HG03342 (cell line): ENCODE results near the gene B3GLCT.
"Not testable (repeated sequence)": the region's sequence is repeated elsewhere in the genome, so short reads cannot be mapped to it uniquely, and the experiment has no call there.

ENCODE experiments used
- ATAC-seq: cut with Tn5 transposase; IDR thresholded peaks from one replicate; pipeline ENCODE4 v1.9.1; 2021; ENCODE audit warnings: mild to moderate bottlenecking, moderate library complexity; ENCODE audit not compliant: unreplicated experiment

Gene B3GLCT

DNA sequence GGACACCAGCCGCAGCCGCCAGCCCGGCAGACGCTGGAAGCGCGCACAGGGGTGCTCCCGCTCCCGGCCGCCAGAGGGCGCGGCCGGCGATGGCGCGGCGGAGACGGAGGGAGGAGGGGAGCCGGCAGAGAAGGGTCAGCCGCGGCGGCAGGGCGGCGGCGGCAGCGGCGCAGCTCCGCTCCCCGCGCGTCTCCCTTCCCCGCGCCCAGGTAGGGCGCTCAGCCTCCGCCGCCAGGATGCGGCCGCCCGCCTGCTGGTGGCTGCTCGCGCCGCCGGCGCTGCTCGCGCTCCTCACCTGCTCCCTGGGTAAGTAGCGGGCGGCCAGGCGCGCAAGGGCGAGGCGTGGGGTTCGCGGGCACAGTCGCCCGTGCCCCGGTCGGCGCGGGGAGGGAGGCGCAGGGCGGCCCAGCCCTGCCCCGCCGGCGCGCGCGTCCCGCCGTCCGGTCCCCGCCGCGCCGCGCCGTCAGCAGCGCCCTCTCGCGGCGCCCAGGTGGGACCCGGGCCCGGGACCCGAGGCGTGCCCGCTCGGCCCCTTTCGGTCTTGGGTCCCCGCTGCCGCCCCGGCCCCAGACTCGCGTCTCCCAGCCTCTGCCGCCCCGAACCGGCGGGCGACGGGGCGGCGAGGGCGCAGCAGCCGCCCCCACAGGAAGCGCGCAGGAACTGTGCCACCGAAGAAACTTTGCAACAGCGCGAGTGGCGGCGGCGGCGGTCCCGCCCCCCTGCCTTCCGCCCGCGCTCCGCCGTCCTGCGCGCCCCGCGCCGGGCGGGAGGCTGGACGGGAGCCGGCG is at the start of gene B3GLCT:
TSS of gene B3GLCT (plus strand) at position 127 of the 788 bp plus-strand sequence. CDS start at position 237, 110 bp downstream.
- ATAC-seq: peak; percentile 85

DNA sequence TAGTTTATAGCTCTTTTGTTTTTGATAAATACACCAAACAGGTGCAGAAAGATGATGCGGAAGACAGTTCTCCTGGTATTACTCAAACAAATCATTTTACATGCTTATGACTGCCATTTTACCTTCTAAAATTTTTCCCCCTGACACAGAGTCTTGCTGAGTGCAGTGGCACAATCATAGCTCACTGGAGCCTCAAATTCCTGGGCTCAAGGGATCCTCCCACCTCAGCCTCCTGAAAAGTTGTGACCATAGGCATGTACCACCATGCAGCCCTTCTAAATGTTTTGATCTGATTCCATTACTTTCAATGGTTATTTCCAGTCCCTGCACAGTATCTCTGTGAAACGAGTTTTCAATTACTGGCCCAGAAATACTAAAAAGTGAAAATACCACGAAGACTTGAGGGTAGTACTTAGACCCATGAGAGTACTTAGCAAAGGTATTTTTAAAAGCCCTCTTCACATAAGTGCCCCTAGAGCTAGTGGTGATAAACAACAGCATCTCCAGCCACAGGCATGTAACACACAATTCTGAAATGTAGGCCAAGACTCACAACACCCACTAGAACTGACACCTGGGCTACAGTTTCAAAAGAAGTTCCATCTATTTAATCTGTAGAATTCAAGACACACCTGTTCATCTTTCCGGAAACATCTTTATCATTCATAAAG is 49.3 kb upstream of the B3GLCT start:
- no peak for ATAC-seq

DNA sequence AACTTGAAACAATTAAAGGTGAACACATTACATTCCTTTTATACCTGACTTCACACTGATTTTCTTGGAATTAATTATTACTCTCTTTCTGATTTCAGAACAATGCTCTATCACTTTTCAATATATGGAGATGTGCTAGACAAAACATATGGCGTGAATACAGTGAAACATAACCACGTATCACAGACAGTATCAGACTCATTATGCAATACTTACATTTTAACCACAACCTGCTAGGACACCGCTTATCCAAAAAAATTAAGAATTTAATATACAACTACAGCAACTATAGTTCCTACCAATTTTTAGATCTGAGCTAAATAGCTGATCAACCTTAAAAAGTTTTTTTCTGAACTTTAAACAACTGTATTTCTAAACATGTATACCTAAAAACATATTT is 47.9 kb upstream of the B3GLCT start:
- ATAC-seq: no peak

DNA sequence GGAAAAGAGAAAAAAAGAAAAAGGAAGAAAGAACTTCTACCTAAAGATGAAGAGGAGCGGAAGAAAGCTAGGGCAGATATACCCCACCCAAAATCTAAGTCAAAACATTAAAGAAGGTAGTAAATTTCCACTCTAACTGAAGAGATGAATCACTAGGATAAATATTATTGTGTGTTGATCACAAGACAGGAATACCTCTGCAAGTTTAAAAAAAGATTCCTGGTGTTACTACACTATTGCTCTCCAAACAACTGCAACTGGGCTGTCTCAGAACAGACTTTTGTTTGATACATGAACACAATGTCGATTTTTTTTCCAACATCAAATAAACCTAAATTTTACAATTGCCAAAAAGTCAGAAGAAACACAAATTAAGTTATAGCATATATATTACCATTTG is 44.8 kb upstream of the B3GLCT start:
- ATAC-seq: no peak

DNA sequence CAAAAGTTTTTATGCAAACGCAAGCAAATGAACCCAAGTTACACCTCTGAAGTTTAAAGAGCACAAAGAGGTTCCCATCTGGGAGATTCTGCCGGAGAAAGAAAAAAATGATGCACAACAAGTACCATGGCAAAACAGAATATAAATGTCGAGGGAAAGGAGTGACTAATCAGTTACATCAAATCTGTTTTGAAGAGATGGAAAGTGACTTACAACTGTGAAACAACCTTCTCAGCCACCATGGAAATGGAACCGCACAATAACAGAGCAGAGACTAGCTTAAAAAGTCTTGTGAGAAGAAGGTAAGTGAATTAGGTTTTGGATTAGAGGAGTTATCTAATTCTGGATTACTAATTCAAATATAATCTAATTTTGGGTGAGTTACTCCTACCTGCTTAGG is 40.5 kb upstream of the B3GLCT start:
- ATAC-seq: no peak

DNA sequence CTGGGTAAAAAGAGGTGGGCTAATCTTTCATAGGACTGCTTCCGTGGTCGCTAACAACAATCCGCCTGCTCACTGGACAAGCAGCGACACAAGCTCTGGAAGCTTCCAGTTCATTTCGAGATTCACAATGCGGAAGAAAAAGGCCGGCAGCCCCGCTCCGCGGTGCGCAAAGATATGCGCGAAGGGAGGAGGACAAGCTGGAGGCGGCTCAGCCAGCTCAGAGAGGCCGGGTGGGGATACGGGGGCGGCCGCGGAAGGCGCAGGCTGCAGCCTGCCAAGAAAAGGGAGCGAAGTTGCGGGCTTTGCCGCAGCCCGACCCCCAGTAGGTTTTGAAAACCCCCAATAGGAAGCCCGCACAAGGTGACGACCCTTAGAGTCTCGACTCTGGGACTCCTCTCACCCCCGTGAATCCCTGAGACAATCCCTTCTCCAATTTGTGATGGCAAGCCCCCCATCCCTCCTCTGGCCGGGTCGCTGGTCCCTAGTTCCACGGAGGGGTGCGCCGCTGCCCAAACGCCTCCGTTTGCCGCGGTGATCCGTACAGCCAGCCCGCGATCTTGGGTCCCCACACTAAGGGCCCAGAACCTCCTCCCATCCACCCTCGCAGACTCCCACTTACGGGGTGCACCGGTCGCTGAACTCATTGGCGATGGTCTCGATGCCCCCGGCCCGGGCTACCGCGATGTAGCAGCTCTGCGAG is 38.8 kb upstream of the B3GLCT start:
- peak; percentile 24 for ATAC-seq

DNA sequence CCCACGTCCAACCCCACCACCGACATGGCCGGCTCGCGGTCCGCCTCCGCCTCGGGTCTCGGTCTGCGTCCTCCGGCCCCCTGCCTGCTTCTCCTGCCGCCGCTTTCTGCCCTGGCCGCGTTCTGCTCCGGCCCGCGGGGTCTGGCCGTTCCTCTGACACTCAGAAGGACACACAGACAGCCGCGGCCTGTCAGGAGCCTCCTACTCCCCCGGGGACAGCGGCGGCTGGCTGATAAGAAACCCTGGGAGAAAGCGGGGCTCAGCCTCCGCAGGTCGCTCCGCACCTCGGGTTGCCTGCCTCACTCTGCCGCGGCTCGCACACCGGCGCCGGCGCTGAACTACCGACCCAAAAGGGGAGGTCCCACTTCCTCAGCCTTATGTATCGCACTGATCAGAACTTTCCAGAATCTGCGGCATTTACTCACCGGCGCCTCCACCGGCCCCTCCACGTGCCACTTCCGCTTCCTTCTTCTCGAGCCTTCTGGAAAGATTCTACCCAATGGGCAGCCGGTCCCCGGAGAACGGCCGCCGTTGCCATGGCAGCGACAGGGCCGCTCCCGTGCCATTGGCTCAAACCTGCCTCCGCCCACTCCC is 38.1 kb upstream of the B3GLCT start, which contains the start of gene HSPH1:
TSS of gene HSPH1 (minus strand) at position 348 of the 594 bp plus-strand sequence. CDS start at position 26, 322 bp downstream.
- ATAC-seq: peak; percentile 75

DNA sequence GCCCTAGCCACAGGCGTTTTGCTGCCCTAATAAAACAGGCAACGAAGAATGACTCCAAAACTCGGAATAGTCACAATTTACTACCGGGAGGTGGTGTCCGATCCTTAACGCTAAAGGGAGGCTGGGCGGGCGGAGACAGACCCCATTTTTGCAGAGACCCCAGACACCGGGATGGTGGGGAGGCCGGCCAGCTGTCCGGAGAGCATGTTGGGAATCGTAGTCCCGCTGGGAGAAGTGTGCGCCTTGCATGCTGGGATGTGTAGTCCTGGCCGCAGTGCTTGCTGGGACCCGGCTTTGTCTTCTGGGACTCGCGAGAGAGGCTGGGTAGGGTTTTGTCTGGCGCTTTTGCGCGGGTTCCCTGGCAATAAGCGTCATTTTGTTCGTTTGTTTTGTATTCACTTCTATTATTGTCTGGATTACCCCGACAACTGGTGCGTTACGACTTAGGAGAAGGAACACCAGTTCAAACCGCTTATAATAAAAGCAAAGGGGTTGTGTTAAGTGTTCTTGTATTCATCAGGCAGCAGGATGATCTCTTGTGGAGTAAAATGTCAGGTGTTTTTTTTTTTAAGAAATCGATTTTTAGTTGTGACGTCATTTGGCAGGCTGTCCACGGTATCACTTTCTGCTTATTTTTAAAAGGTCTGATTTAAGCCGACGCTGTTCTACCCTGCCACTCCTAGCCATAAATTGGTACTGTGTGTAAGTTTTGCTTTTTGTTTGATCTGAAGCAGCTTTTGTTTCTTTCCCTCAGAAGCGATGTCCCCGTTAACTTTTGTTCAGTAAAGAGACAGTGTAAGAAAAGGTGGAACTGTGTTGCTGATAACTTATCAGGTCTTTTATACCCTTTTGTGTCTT is 37.4 kb upstream of the B3GLCT start:
- peak; percentile 84 for ATAC-seq

DNA sequence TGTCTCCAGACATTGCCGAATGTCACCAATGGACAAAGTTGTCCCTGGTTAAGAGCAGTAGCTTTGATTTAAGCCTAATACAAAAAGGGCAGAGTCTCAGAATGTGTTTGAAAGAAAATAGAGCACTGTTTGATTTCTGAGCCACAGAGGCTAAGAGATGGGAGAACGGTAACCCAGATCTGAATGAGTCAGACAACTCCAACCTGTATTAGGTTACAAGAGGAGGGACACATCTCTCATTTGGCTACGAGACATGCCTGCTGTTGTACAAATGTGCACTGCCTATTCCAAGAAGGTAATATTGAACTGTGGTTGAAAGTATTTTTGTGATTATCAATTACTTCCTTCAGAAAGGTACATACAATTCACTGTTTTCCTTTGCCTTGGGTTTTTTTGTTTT is 33.2 kb upstream of the B3GLCT start:
- ATAC-seq: no peak

DNA sequence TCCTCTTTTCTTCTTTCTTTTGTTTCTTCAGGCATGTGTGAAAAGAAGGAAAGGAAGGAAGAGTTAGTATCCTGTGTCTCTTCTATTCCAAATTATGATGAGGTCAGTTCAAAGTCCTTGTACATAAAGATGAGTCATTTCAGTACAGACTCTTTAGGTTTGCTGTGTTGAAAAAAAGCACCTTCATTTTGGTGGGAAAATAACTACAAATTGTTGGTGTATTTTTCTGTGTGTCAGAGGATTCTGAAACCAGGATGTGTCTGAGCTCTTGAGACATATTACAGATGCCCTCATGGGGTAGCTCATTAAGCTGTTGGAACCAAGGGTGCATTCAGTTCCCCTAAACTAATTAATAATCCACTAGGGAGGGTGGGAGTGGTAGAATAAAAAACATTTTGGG is 32.3 kb upstream of the B3GLCT start:
- ATAC-seq: peak; percentile 73

DNA sequence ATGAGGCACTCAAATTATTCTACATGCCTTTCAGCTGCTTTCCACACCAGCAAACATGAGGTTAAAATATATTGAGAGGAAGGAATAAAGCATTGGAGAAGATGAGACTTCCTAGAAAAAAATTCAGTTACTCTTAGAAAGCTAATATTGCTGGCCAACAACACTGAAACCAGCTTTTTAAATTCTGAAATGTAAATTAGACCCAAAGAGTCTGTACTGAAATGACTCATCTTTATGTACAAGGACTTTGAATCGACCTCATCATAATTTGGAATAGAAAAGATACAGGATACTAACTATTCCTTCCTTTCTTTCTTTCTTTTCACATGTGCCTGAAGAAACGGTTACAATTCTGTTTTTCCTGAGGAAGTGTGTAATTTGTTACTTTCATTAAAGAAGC is 31.6 kb upstream of the B3GLCT start:
- ATAC-seq: no peak

DNA sequence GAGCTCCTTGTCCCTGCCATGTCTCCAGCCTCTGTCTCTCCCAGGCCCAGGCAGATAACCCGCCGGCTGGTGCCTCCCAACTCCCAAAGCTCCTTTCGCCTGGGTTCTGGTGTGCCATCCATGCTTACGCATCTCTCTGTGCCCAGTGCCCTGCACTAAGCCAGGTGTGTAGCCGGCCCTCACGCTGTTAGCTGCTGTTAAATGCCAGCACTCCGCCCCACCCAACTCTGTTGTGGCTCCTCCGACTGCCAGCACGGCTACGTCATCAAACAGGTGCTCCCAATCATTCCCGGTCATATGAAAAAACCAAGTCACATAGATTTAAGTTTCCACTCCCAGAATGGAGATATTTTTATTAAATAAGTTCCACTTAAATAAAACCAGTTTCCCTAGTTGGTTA is 31.0 kb upstream of the B3GLCT start:
- ATAC-seq: no peak

DNA sequence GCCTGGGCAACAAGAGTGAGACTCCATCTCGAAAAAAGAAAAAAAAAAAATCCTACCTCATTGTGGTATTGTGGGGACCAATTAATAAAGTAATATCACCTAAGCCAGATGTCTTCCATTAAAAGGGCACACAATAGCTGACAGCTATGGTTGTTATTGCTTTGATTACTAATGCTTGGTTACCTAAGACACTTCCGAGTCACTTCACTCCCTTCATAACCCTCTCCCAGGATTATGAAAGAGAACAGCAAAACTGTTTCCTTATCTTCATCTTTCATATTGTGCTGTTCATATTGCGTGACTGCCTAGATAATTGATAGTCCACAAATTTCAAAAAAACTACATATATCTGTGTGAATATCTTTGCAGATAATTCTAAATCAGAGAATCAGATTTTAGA is 27.8 kb upstream of the B3GLCT start:
- ATAC-seq: no peak

DNA sequence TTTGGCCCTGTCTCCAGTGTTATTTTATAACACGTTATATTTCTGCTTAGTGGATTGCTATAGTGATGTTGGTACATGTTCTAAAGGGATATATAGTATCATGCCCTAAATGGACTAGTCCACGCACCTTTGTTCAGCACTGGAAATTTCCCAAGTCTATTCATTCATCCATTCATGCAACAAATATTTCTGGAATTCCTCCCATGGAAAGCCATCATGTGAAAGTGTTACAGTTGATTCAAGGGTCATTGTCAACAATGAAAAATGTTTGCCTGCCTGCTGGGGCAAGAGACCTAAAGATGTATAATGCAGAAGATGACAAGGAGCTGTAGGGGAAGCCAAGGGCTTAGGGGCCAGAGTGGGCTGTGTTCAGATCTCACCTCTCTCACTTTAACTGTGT is 27.2 kb upstream of the B3GLCT start:
- no peak for ATAC-seq

DNA sequence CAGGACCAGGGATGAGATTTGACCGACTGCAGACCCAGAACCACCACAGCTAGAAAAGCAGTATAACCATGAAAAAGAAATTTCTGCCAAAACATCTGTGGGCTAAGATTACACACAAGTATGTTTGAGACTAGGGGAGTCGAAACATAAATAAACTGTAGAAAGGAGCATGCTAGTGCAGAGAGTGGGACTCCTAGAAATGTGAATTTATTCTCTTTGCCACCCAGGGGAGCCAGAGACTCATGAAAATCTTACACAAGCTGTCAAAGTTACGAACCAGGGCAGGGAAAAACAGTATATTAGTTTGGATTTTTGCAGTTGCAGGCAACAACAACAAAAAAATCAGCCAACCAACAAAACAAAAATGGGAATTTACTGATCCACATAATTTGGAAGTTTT is 25.8 kb upstream of the B3GLCT start:
- no peak for ATAC-seq

DNA sequence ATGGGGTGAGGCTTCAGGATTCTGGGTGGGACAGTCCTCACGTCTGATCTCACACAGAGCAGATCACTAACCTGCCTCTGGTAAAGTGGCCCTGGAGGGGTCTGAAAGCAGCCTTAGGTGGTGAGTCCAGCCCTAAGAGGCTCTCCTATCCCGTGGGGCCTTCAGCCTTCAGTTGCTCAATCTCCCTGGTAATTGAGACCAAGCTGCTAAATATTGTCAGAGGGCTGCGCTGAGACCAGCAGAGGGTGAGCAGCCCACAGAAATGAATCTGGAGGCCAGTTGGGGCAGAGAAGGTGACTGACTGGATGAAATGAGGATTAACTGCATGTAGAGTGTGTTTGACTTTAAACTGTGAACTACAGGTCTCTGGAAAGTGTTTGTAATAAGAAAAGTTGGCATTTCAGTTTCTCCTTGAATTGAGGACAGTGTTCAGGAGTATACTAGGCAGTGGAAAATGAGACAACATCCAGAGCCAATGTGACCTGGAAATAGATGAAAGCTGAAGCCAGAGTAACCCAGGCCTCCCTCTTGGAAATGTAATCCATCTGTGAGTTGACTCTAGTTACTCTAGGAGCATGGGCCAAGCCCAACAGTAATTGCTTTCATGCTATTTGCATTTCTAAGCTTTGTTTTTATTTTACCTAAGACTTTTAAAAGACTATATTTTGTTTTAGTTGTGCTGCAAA is 23.8 kb upstream of the B3GLCT start:
- no peak for ATAC-seq

DNA sequence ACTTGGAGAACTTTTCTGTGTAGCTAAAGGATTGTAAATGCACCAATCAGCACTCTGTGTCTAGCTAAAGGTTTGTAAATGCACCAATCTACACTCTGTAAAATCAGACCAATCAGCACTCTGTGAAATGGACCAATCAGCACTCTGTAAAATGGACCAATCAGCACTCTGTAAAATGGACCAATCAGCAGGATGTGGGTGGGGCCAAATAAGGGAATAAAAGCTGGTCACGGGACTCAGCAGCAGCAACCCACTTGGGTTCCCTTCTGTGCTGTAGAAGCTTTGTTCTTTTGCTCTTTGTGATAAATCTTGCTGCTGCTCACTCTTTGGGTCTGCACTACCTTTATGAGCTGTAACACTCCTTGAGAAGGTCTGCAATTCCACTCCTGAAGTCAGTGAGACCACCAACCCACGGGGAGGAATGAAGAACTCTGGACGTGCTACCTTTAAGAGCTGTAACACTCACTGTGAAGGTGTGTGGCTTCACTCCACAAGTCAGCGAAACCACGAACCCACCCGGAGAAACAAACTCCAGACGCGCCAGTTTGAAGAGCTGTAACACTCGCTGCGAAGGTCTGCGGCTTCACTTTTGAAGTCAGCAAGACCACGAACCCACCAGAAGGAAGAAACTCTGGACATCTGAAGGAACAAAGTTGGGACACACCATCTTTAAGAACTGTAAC is 21.8 kb upstream of the B3GLCT start:
- not testable (repeated sequence) for ATAC-seq

DNA sequence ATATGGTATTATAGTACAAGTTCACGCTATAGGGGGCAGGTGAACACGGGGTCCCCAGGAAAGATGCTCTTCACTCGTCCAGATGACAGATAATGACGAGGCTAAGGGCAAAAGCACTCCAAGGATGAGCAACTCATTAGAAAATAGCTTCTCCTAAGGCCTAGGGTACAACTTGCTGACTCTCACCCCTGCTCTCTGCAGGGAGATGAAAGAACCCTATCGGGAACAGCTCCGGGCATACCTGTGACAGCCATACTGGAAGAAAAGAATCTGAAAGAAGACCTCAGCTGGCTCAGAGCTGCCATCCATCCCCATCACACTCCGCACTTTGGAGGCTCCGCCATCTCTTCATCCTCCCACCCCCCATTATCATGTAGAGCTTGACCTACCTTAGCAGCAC is 20.5 kb upstream of the B3GLCT start:
- no peak for ATAC-seq

DNA sequence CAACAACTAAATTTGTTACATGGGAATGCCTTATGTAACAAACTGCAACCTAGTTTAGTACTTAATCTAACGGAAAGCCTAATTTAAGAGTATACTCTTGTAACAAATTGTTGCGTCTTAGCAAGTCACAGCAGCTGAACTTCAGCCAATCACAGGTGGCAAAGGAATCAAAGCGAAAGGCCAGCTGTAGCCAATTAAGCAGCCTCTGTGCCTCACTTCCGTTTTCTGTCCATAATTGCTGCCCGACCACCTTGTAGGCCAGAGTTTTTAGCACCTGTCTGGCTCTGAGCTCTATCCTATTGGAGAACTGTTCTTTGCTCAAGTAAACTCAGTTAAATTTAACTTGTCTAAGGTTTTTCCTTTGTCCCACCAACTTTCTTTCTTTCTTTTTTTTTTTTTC is 20.0 kb upstream of the B3GLCT start:
- no peak for ATAC-seq
